Adrenal gland (tissue), 19 donors: ENCODE measurements around the gene ZNF48. TPM values are rescaled to one million over a fixed set of nuclear protein-coding genes. Genes with fewer than 3 reads are reported as not detected.

Source experiments
- DNase-seq, 7 donors: peaks; one replicate each; pipeline ENCODE4 v3.0.0-alpha.2; 2019 to 2020
- H3K27ac ChIP-seq, 5 donors: fragments of 200-600 bp; sonication (generic) in 4 of 5; 1 replicate in 3 of 5; 2 replicates in 2 of 5; pipeline versions ENCODE4 v1.5.1 to v1.8.0; 2016 to 2020; ENCODE audit warnings: mild to moderate bottlenecking in 1 of 5
- H3K27me3 ChIP-seq: fragments of 200-600 bp; 2 replicates; pipeline ENCODE4 v1.8.0; 2021
- H3K36me3 ChIP-seq, 2 donors: fragments of 200-600 bp; replicated peaks in 1 of 2; 1 replicate in 1 of 2; 2 replicates in 1 of 2; pipeline versions ENCODE4 v1.5.1 to v1.8.0; 2018 to 2022
- H3K4me1 ChIP-seq, 2 donors: fragments of 200-600 bp; replicated peaks in 1 of 2; 1 replicate in 1 of 2; 2 replicates in 1 of 2; pipeline versions ENCODE4 v1.5.1 to v1.8.0; 2018 to 2021
- H3K4me3 ChIP-seq, 4 donors: fragments of 200-600 bp; sonication (generic) in 3 of 4; one replicate each; pipeline ENCODE4 v1.5.1; 2016 to 2018
- H3K9me3 ChIP-seq, 3 donors: fragments of 200-600 bp; sonication (generic) in 1 of 3; replicated peaks in 1 of 3; 1 replicate in 2 of 3; 2 replicates in 1 of 3; pipeline versions ENCODE4 v1.5.1 to v1.8.0; 2016 to 2021
- POLR2A ChIP-seq, 2 donors: fragments of 450-650 bp; IDR thresholded peaks; one replicate each; pipeline ENCODE4 v1.6.1; 2017; ENCODE audit warnings: antibody characterized with exemption in 2 of 2, mild to moderate bottlenecking in 2 of 2, moderate library complexity in 1 of 2
- WGBS, 4 donors: extraction: QIAGEN DNeasy Blood & Tissue Kit in 2 of 4; methylation state at CpG; one replicate each; pipeline versions ENCODE4 v1.1.5 to v1.1.7; 2013 to 2017; 5-methylcytosine and 5-hydroxymethylcytosine counted together
- intact Hi-C, 2 donors: fragments of 100-400 bp; cut with DNase I; formaldehyde crosslinking; loops; one replicate each; pipeline versions ENCODE4 v1.14.1 to v1.15.0; 2022 to 2023
- long read RNA-seq, 10 donors: library from polyadenylated mRNA in 3 of 10; unstranded in 2 of 10; stranded (forward) in 1 of 10; transcript quantifications; one replicate each; pipeline ENCODE4 v2.0.0 and lab custom pipeline, GENCODE V29; 2021 to 2026
- polyA plus RNA-seq, 3 donors: library from polyadenylated mRNA; stranded (reverse); fragments of 200-250 nt in 2 of 3; fragments of 350-450 nt in 1 of 3; fragmentation: Illumina TruSeq in 1 of 3; extraction: RNeasy Lipid Tissue Mini Kit (QIAGEN cat#74804) in 1 of 3; gene quantifications; one replicate each; pipeline ENCODE4 v1.2.3, GENCODE V29; 2013 to 2014
- total RNA-seq, 9 donors: library from RNA; depleted of rRNA in 4 of 9; stranded (reverse); fragments of >200 nt in 4 of 9; fragments of 120-200 nt in 1 of 9; fragmentation: NEBNext Ultra II Directional in 1 of 9; extraction: Animal tissue kit (Norgen Biotek cat#: 25700) in 1 of 9; gene quantifications; one replicate each; pipeline versions ENCODE4 v1.1.0 to v1.2.4, GENCODE V29; 2013 to 2023
- TF ChIP-seq, protein P1 (sequence below), 6 experiments: fragments of 450-650 bp in 4 of 6; fragments of 200-600 bp in 2 of 6; sonication (generic) in 1 of 6; IDR thresholded peaks; 1 replicate in 5 of 6; 2 replicates in 1 of 6; pipeline versions ENCODE4 v1.5.1 to v1.8.0; 2016 to 2021; ENCODE audit warnings: antibody characterized with exemption in 6 of 6, mild to moderate bottlenecking in 2 of 6, moderate library complexity in 1 of 6
- donor health status: healthy with polysubstance abuse.
- donor health status: Bipolar disorder and iron deficiency.
- donor health status: DM: yes; HTN: yes; CAD: no.
- donor health status: DM: no; HTN: no; CAD: no.
- donor health status: DM: no; HTN: no; CAD: no.
- donor health status: DM: yes; HTN: yes; CAD: no.

ZNF48 gene
- total RNA-seq (10 to 100 TPM in 3 of 9 donors, 1 to 10 TPM in 6; 5.7 to 23.8 (median 8.9) TPM), polyA plus RNA-seq (1 to 10 TPM; 2.6 to 5.6 (median 4.2) TPM)
- long read RNA-seq, donor 1, partial matches to known transcripts: 0 of 1 reads
- long read RNA-seq, donor 1, other reads (novel, unspliced or antisense): 0 of 1 reads
- long read RNA-seq, donor 2, partial matches to known transcripts: 0 of 2 reads
- long read RNA-seq, donor 2, other reads (novel, unspliced or antisense): 0 of 2 reads
- long read RNA-seq, donor 3, partial matches to known transcripts: 0 of 1 reads
- long read RNA-seq, donor 3, other reads (novel, unspliced or antisense): 0 of 1 reads
- long read RNA-seq, donor 4: 0 reads
- long read RNA-seq, donor 5, transcript ZNF48-203 (3 exons, 912 nt): major isoform, 11 of 18 reads
- long read RNA-seq, donor 5, transcript ZNF48-201 (2 exons, 3,234 nt): minor isoform, 5 of 18 reads
- long read RNA-seq, donor 5, partial matches to known transcripts: 0 of 18 reads
- long read RNA-seq, donor 5, other reads (novel, unspliced or antisense): 2 of 18 reads
- long read RNA-seq, donor 6: 0 reads
- long read RNA-seq, donor 7, partial matches to known transcripts: 0 of 1 reads
- long read RNA-seq, donor 7, other reads (novel, unspliced or antisense): 0 of 1 reads
- long read RNA-seq, donor 8, partial matches to known transcripts: 0 of 4 reads
- long read RNA-seq, donor 8, other reads (novel, unspliced or antisense): 0 of 4 reads
- long read RNA-seq, donor 9: 0 reads
- long read RNA-seq, donor 10, partial matches to known transcripts: 0 of 1 reads
- long read RNA-seq, donor 10, other reads (novel, unspliced or antisense): 0 of 1 reads

DNA sequence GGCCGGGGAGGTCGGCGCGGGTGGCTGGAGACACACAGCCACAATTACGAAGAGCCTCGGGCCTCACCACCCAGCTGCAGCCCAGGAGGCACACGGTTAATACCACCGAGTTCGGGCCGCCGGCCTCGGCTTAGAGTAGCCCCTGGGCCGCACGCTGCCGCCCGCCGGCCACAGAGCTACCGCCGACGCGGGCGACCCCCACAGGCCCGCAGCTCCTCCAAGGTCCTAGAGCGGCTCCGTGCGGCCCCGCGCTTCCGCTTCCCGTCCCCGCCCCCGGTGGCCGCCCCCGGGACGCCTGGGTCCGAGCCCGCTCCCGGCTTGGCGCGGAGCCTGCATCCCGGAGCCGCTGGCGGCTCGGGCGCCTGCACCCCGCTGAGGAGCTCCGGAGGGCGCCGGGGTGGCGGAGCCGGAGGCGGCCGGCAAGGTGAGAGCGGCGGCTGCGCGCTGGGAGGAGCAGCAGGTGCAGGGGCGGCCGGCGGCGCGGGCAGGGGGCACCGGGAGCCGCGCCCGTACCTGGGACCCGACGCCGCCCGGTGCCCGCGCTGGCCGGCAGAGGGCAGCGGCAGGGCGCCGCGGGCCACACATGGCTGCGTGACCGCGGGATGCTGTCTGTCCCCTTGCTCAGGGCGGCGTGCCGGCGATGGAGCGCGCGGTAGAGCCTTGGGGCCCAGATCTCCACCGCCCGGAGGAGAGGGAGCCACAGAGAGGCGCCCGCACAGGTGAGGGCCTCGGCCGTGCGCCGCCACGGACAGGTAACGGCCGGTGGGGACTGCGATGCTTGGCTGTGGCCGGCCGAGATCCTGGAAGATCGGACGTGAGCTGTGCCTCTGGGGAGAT is at the start of gene ZNF48:
TSS of gene ZNF48 (plus strand) at position 266 of the 837 bp plus-strand sequence. CDS start at position 641, 375 bp downstream.
- intact Hi-C loops: no loop called here
- TF ChIP-seq POLR2A (IDR thresholded peaks at IDR 0.05): peak in 1 of 2 donors; percentile 50
- TF ChIP-seq, protein P1, sequence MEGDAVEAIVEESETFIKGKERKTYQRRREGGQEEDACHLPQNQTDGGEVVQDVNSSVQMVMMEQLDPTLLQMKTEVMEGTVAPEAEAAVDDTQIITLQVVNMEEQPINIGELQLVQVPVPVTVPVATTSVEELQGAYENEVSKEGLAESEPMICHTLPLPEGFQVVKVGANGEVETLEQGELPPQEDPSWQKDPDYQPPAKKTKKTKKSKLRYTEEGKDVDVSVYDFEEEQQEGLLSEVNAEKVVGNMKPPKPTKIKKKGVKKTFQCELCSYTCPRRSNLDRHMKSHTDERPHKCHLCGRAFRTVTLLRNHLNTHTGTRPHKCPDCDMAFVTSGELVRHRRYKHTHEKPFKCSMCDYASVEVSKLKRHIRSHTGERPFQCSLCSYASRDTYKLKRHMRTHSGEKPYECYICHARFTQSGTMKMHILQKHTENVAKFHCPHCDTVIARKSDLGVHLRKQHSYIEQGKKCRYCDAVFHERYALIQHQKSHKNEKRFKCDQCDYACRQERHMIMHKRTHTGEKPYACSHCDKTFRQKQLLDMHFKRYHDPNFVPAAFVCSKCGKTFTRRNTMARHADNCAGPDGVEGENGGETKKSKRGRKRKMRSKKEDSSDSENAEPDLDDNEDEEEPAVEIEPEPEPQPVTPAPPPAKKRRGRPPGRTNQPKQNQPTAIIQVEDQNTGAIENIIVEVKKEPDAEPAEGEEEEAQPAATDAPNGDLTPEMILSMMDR (IDR thresholded peaks at IDR 0.05): peak in 4 of 6 experiments; percentile 25 to 62 (median 52)
- H3K27ac ChIP-seq: peak within 1 kb of the TSS; percentile 75 to 91 (median 88)
- H3K4me1 ChIP-seq: peaks cover 13 to 25% of the 10 kb centered on the region in 2 donors
- WGBS, 4 donors: 1% methylated on average over 15 to 103 of the region's 103 CpGs
- no peaks in the 10 kb centered on the region for H3K9me3 ChIP-seq
- peak; percentile 87 to 93 (median 90) for DNase-seq
- no peaks in the 10 kb centered on the region for H3K27me3 ChIP-seq
- peak within 1 kb of the TSS in 3 of 4 donors; percentile 38 to 100 (median 71) for H3K4me3 ChIP-seq
- H3K36me3 ChIP-seq: peaks cover 0 to 17% of the 10 kb centered on the region in 2 donors

DNA sequence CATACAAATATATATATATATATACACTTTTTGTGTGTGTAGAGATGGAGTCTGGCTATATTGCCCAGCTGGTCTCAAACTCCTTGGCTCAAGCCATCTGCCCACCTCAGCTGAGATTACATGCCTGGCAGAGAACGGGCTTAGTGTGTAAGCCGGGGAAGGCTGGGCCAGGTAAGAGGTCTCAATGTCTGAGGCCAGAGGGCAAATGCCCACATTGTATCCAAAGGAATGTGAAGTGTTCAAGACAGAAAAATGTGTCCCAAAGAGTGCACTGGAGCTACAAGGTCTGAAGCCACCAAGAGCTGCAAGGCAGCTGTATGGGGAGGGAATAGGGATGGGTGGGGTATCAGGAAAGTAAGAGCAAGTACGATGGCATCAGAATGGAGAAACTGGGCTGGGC is 48.9 kb upstream of the ZNF48 start:
- Histone ChIP-seq H3K4me3 (no peak overlapping the region), H3K27me3 (no peaks in the 10 kb centered on the region), H3K36me3 (peaks cover 0 to 12% of the 10 kb centered on the region in 2 donors), H3K27ac (no peak overlapping the region), H3K4me1 (peaks cover under 1 to 1% of the 10 kb centered on the region in 2 donors), H3K9me3 (no peaks in the 10 kb centered on the region)
- peak in 1 of 7 donors; percentile 35 for DNase-seq
- no peak for TF ChIP-seq POLR2A (IDR thresholded peaks at IDR 0.05)
- intact Hi-C loops: no loop called here
- WGBS, 4 donors: 92 to 99% (median 93%) methylated on average over 3 of the region's 3 CpGs

GRCh38 chr16:30348113-30348512 is 47.1 kb upstream of the ZNF48 start:
- H3K27me3 ChIP-seq: no peaks in the 10 kb centered on the region
- H3K36me3 ChIP-seq: peaks cover 0 to 28% of the 10 kb centered on the region in 2 donors
- no peaks in the 10 kb centered on the region for H3K9me3 ChIP-seq
- TF ChIP-seq, protein P1 (IDR thresholded peaks at IDR 0.05): no peak
- TF ChIP-seq POLR2A (IDR thresholded peaks at IDR 0.05): no peak
- no peak overlapping the region for H3K27ac ChIP-seq
- peaks cover 18 to 19% of the 10 kb centered on the region in 2 donors for H3K4me1 ChIP-seq
- DNase-seq: peak in 2 of 7 donors; percentile 14 to 43
- WGBS, 4 donors: 93 to 97% (median 94%) methylated on average over 7 to 8 of the region's 8 CpGs
- intact Hi-C loops: no loop called here
- no peak overlapping the region for H3K4me3 ChIP-seq

GRCh38 chr16:30348929-30349328 is 46.3 kb upstream of the ZNF48 start:
- WGBS, 4 donors: 87 to 94% (median 92%) methylated on average over 7 of the region's 7 CpGs
- Histone ChIP-seq H3K27me3 (no peaks in the 10 kb centered on the region), H3K9me3 (no peaks in the 10 kb centered on the region), H3K27ac (no peak overlapping the region), H3K4me1 (peaks cover 21 to 23% of the 10 kb centered on the region in 2 donors), H3K4me3 (no peak overlapping the region), H3K36me3 (peaks cover 0 to 35% of the 10 kb centered on the region in 2 donors)
- peak in 1 of 7 donors; percentile 8 for DNase-seq
- intact Hi-C loops: no loop called here
- TF ChIP-seq POLR2A (IDR thresholded peaks at IDR 0.05): no peak
- TF ChIP-seq, protein P1 (IDR thresholded peaks at IDR 0.05): no peak
